ENCODE data around the gene ZG16B.

- no peak for TF ChIP-seq FOXM1 (IDR thresholded peaks at IDR 0.05; ENCODE audit: borderline replicate concordance)
- TF ChIP-seq NFRKB (IDR thresholded peaks at IDR 0.05): no peak
- no peak for TF ChIP-seq SP1 (IDR thresholded peaks at IDR 0.05)
These were observed 15.0 kb downstream of the ZG16B start for GRCh38 chr16:2845116-2845515.

Measured in HEK293T (cell line).